Lower leg skin (tissue), 4 donors: Measurements from ENCODE around the gene S100A2. TPM values are rescaled to one million over a fixed set of nuclear protein-coding genes. Genes with fewer than 3 reads are reported as not detected.

Source experiments
- DNase-seq, 2 donors: peaks; one replicate each; pipeline ENCODE4 v3.0.0-alpha.2; 2019; ENCODE audit warnings: low spot score in 2 of 2
- H3K4me3 ChIP-seq: fragments of 200-600 bp; sonication (generic); 2 replicates; pipeline ENCODE4 v1.5.1; 2017; ENCODE audit warnings: mild to moderate bottlenecking, low read depth; ENCODE audit not compliant: poor library complexity, severe bottlenecking
- CTCF ChIP-seq, 3 donors: fragments of 450-650 bp; IDR thresholded peaks; one replicate each; pipeline ENCODE4 v1.5.1; 2016; ENCODE audit warnings: antibody characterized with exemption in 3 of 3, mild to moderate bottlenecking in 3 of 3, moderate library complexity in 2 of 3
- POLR2A ChIP-seq, 2 donors: fragments of 450-650 bp; IDR thresholded peaks; one replicate each; pipeline ENCODE4 v1.6.1; 2016 to 2017; ENCODE audit warnings: antibody characterized with exemption in 2 of 2, mild to moderate bottlenecking in 1 of 2, moderate library complexity in 1 of 2
- WGBS, 2 donors: methylation state at CpG; one replicate each; pipeline ENCODE4 v1.1.5; 2018; 5-methylcytosine and 5-hydroxymethylcytosine counted together
- intact Hi-C: fragments of 100-400 bp; cut with DNase I; formaldehyde crosslinking; loops from one replicate; pipeline ENCODE4 v1.15.0; 2023; ENCODE audit warnings: low total_unique reads
- total RNA-seq, 4 donors: library from RNA; depleted of rRNA; stranded (reverse); fragments of >200 nt; gene quantifications; one replicate each; pipeline ENCODE4 v1.1.0, GENCODE V29; 2016

S100A2 gene
- total RNA-seq, 4 donors from 2014 or later = 71.5 to 143 (median 96.4) TPM

GRCh38 chr1:153602749-153603148 lies 37.1 kb upstream of the S100A2 start:
- H3K4me3 ChIP-seq = no peak overlapping the region
- intact Hi-C loops = no loop called here
- TF ChIP-seq POLR2A (IDR thresholded peaks at IDR 0.05) (no peak), CTCF (IDR thresholded peaks at IDR 0.05) (no peak)
- 86 to 94% methylated on average over 6 of the region's 6 CpGs for WGBS, 2 donors
- DNase-seq = no peak

GRCh38 chr1:153599847-153600246 lies 34.2 kb upstream of the S100A2 start:
- H3K4me3 ChIP-seq = no peak overlapping the region
- no peak for DNase-seq
- TF ChIP-seq CTCF (IDR thresholded peaks at IDR 0.05) (no peak), POLR2A (IDR thresholded peaks at IDR 0.05) (no peak)
- WGBS, 2 donors = 88 to 90% methylated on average over 7 of the region's 7 CpGs
- intact Hi-C loops = no loop called here

- intact Hi-C loops = no loop called here
- no peak overlapping the region for H3K4me3 ChIP-seq
- 79% methylated on average over 7 of the region's 7 CpGs for WGBS, 2 donors
- no peak for DNase-seq
- TF ChIP-seq POLR2A (IDR thresholded peaks at IDR 0.05) = no peak
- no peak for TF ChIP-seq CTCF (IDR thresholded peaks at IDR 0.05)
Observed at GRCh38 chr1:153598309-153599172, 32.9 kb upstream of the S100A2 start.

- no peak for TF ChIP-seq CTCF (IDR thresholded peaks at IDR 0.05)
- no peak for TF ChIP-seq POLR2A (IDR thresholded peaks at IDR 0.05)
- H3K4me3 ChIP-seq = no peak overlapping the region
- DNase-seq = no peak
- WGBS, 2 donors = 69 to 71% methylated on average over 6 of the region's 6 CpGs
- intact Hi-C loops = no loop called here
Observed at GRCh38 chr1:153597206-153597605, 31.6 kb upstream of the S100A2 start.

DNA sequence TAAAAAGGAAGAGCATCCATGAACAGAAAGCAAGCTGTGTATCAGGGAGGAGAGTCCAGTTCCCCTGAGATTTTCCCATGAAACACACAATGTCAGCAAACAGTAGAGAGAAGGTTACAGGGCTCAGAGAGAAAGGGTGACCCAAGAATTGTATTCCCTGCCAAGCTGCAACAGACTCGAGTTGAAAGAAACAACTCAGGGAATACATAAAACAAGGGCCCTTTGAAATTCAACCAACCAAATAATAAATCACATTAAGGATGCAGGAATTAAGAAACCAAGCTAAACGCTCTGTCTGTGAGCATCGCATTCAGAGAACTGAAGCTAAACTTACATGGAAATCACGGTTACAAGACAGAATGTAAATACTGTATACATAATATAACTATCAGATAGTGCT lies 27.1 kb upstream of the S100A2 start:
- intact Hi-C loops = no loop called here
- no peak for TF ChIP-seq POLR2A (IDR thresholded peaks at IDR 0.05)
- TF ChIP-seq CTCF (IDR thresholded peaks at IDR 0.05) = no peak
- WGBS, 2 donors = 65 to 69% methylated on average over 4 of the region's 4 CpGs
- DNase-seq = no peak
- no peak overlapping the region for H3K4me3 ChIP-seq
